Cerebellar nuclear complex (tissue), 1 donor: ENCODE measurements around the gene MARCKS.
"Not testable (repeated sequence)": the region's sequence is repeated elsewhere in the genome, so short reads cannot be mapped to it uniquely, and the experiment has no call there.

Source experiments
- DNase-seq, 2 experiments: peaks; one replicate each; lab custom pipeline; 2025; lab: John Stamatoyannopoulos, UW

MARCKS gene

DNA sequence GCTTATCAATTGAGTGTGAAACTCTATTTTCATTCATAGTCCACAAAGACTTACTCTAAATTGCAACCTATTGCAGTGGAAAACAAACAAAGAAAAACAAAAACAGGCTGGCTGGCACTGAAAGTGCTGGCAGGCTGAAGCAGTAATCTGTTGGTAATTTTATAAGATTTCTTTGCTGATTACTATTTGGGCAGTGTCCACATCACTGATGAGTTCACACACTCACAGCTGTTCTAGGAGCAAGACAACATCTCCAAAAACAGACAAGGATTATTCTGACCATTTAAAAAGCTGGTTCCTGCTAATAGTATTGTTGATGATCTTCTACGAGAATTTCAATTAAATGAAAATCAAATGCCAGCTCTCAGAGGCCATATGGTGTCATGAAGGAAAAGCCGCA is 26.9 kb downstream of the MARCKS start:
- DNase-seq, result no peak

DNA sequence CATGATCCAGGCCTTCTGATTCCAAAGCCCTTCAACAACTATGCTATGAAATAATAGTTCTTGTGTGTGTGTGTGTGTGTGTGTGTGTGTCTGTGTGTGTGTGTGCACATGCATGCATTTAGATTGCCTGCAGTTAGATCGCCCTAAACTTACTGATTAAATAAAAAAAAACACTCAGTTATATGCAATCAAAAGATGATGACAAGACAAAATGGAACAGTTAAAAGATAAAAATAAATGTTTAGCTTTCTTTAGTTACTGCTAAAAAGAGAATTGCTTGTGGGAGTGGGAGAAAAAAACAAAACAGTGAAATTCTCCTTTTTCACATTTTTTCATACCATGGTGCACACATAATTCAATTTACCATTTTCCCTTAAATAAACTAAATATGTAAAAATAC is 29.4 kb downstream of the MARCKS start:
- DNase-seq, result no peak

DNA sequence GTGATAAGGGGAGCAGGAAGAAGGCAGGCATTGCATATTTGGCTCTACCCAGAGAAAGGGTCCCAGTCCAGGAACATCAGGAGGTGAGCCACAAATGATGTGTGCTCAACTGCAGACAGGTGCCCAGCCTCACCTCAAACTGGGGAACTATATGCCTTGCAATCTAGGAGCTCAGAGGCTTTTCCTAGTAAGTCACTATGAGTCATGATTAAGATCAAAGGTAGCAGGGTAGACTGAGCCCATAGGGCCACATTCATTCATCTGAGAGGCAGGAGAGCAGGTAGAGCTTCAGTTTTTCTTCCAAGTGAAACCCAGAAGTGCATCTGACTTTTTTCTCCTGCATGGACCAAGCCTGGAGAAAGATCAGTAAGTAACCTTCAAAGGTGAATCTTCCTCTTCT is 31.3 kb downstream of the MARCKS start:
- DNase-seq, result no peak

DNA sequence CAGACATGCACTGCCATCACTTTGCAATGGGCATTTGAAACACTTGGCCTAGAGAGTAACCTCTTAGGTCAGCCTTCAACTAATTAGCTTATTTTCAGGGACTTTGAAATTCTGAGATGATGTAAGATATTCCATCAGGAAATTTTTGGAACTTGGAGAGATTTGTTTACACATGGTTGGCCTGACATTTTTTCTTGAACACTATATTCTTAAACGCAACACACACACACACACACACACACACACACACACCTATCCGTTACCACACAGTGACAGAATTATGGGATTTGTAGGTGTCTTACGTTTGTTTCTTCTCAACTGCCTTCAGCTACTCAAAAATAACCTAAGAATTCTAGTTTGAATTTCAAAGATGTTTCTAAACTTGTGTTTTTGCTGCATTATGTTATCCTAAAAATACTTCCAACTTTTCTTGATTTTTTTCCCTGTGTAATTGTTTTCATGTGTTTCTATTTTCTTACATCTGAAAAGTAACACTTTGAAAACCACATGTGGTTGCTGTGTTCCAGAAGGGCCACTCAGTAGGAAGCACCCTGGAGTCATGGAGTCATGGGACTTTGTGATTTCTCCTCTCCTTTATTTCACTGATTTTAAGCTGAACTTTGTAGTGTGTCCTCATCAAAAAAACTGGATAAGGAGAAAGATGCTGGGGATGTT is 31.9 kb downstream of the MARCKS start:
- no peak for DNase-seq

DNA sequence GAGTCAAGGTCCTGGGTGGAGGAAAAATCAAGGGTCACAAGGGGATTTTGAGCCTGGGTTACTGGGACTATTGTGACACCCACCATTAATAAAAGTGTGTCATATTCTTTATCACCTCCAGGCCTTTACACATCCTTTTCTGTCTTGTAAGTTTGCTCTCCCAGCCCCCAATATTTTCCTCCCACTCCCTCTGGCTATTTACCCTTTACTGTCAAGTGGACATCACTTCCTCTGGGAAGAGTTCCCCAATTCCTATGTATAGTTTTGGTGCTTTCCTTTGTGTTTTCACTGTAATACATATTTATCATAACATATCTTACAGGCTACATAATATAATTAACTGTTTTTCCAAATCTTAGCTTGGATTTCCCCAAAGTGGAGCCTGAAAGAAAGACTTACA is 36.3 kb downstream of the MARCKS start:
- no peak for DNase-seq

DNA sequence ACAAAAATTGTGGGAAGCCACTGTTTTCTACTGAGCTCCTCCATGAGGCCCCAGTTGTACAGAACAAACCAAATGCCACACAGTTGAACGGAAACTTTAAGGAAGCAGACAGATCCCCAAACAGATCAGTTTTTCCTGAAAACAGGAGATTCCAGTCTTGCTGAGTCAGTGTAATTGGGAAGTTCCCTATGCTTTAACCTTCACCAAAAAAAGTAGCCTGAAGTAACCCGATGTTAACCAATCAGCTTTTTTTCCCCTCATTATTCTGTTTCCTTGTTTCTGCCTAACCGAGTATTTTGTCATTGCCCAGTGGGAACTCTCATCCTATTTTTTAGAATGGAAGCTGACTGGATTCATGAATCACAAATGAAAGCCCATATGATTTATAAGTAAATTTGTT is 36.7 kb downstream of the MARCKS start:
- no peak for DNase-seq

DNA sequence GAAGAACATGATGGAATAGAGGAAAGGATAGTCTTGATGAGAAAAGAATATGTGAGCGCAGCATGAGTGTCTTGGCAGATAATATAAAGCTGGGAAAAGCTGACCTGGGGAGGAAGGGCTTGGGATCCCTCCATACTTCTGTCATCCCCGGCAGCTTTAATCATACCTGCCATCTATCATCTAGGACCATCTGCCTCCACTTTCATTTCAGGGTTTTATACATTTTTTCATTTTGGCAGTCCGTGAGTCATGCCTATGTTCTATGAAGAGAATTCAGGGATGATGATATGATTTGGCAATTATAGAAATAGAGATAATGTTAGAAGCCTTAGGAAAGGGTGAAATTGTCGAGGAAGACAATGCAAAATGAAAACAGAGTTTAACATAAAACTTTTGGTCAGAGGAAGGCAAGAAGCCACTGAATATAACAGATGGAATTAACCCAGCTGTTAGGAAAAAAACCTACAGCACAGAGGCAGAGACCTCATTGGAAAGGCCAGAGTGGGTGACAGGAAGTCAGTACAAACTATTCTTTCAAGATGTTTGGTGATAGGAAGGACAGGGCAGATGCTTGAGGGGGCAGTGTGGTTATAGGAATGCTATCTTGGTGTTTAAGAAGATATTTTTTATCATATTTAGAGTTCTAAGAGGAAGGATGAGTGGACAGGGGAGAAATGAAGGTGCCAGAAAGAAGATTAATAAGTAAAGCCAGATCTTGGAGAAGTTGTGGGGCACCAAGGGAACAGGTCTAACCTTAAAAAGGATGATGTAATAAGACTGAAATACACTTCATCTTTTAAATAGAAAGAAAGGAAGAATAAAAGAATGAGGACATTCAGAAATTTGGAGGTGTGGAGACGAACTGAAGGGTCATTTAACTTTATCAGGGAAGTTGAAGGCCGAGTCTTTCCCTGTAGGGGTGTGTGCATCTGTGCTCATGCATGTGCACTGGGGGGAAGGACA is 37.8 kb downstream of the MARCKS start:
- DNase-seq, result no peak

DNA sequence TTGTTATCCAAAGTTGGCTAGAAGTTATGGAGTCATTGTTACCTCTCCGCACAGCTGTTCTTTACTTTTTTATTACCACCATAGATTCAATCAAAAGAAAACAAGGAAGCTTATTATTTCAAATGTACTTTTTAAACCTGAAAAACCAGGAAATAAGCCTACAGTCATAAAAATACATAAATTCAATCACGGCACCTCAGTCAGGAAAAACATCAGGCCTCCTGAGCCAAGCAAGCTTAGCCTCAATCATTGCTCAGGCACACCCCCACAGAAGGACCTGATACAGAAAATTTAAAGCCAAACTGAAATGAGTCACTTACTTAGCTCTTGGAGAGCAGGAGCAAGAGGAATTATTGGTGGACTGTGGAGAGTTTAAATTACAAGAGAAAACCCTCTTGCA is 44.3 kb downstream of the MARCKS start:
- DNase-seq, result no peak

DNA sequence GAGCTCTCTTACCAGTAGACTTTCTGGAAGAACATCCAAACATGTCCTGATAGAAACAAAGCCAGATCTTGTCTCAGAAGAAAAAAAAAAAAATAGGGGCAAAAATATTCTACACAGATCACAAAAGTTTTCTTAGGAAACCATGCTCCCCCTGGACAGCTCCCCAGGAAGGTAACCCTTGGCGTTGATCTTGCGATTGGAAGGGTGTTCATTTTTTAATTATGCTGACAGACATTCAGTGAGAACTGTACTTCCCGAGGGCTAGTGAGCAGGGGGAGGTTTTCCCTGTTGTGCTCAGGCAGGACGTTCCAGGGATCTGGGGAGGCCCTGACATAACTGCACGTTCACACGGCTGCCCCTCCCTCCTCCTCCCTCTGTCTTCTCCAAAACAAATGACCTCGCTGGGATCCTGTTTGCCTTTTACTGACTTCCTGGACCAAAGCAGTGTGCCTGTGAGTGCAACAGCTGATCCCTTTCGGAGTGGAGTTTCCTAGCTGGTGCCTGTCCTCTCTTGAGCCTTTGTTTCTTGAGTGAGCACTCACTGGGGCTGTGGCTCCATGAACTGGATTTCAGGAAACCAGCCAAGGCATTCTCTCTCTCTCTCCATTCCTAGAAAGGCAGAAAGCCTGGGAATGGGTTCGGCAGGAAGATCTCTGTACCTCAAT is 46.7 kb downstream of the MARCKS start:
- no peak for DNase-seq

DNA sequence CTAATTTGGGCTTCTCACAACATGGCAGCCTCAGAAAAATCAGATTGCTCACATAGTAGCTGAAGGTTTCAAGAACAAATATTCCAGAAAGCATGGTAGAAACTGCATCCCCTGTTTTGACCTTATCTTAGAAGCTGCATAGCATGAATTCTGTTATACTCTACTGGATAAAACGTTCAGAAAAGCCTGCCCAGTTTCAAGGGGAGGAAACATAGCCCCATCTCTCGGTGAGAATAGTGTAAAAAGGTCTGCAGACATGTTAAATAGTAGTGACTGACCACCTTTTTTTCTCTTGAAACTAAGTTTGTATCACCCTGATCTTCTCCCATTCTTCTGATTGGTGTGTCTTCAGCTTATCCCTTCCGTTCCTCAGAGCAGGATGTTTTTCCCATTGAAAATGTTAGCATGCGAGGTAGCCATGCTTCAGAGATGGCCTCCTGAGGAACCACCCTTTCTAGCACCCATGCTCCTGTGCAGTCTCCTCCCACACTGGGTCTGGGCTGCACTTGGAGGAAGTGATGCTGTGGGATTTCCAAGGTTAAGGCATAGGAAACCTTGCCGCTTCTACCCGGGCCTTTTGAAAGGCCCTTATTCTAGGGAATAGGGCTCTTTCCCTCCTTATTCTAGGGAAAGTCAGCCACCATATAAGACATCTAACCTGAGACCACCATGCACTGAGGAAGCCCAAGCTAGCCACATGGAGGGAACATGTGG is 50.1 kb downstream of the MARCKS start:
- no peak for DNase-seq

DNA sequence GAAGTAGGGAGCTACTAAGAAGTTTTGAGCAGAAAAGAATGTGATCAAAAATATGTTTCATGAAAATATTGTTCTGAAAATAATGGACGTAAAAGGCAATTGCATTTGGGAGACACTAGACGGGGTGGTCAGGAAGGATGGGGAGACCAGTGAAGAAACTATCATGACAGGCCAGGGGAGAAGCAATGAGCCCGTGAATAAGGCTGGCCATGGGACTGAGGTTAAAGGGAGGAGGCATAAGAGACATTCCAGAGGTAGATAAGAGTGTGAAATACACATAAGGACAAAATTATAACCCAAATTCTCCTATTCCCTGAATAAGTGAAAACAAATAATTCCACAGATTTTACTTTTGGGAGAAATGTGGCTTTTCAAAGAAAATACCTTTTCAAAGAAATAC is 51.7 kb downstream of the MARCKS start:
- DNase-seq, result no peak

DNA sequence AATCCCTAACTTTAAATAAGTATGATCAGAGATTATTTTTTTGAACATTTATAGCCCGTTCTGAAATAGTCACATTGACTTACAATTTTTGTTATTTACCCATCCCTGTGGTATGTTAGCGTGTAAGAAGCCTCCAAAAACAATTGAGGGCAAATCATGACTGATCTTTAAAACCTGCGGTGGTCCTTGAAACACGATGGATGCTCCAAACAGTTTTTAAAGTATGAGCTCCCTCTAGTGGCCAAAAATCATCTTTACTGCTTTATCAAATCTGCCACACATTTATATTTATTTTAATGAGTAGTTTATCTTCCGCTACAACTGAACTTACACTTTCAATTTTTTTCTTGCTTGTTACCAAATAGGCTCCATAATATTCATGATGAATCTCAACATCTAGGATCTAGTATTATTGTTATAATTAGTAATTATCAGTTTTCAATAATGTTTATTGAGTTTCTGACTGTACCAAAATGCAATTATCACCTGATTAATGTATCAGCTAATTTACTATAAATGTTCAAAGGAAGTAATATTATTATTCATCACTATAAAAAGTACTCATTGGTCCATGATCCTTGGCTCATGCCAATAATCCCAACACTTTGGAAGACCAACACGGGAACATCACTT is 52.2 kb downstream of the MARCKS start:
- DNase-seq, result peak in 1 of 2 experiments; percentile 45

DNA sequence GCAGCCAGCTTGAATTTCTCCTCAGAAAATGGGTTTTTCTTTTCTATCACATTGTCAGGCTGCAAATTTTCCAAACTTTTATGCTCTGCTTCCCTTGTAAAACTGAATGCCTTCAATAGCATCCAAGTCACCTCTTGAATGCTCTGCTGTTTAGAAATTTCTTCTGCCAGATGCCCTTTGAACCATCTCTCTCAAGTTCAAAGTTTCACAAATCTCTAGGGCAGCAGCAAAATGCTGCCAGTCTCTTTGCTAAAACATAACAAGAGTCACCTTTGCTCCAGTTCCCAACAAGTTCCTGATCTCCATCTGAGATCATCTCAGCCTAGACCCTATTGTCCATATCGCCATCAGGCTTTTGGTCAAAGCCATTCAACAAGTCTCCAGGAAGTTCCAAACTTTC is 53.1 kb downstream of the MARCKS start:
- DNase-seq, result not testable (repeated sequence)
